Right hindlimb (tissue), 1 donor: Measurements from ENCODE around the gene DCUN1D4.
"Not testable (repeated sequence)": the region's sequence is repeated elsewhere in the genome, so short reads cannot be mapped to it uniquely, and the experiment has no call there.

Source experiments
- DNase-seq: peaks from one replicate; pipeline ENCODE4 v3.0.0-alpha.2; 2018

DCUN1D4 gene

GRCh38 chr4:51855751-51856150 lies 12.8 kb downstream of the DCUN1D4 start:
- DNase-seq, result no peak

- DNase-seq, result no peak
Observed at GRCh38 chr4:51858605-51859202, 15.8 kb downstream of the DCUN1D4 start.

DNA sequence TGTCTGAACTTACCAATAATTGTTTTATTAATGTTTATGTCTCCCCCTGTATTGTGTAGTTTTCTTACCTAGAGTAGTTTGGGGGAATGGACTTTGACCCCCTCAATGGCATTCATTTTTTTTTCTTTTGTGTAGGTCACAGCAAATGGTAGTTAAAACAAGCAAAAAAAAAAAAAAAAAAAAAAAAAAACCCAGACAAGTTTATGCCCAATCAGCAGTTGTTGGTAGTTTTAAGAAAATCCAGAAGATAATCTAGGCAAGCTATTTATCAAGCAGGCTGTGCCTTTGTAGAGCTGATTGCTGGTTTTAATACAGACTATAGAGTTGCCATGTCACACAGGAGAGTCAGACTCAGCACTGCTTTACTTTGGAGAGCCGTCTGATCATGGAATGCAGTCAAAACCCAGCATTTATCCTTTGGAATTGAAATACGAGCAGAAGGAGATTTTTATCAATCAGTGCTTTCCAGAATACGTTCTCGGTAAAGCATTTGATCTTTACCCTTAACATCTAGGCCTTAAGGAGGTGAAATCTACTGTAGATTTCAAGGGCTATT lies 16.6 kb downstream of the DCUN1D4 start:
- no peak for DNase-seq

- DNase-seq, result no peak
Observed at GRCh38 chr4:51862199-51862598, 19.2 kb downstream of the DCUN1D4 start.

DNA sequence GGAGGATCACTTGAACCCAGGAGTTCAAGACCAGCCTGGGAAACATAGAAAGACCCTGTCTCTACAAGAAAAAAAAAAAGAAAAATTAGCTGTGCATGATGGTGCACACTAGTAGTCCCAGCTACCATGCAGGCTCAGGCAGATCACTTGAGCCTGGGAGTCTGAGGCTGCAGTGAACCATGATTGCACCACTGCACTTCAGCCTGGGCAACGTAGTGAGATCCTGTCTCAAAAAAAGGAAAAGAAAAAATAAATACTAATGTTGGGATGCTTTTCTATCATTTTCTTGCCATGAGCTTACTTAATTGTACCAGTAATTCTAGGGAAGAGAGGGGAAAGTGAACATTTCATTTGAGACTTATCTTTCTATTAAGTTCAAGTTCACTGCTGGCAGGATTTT lies 19.8 kb downstream of the DCUN1D4 start:
- no peak for DNase-seq

- no peak for DNase-seq
Observed at GRCh38 chr4:51865717-51866116, 22.8 kb downstream of the DCUN1D4 start.

GRCh38 chr4:51866835-51867234 lies 23.9 kb downstream of the DCUN1D4 start:
- no peak for DNase-seq

GRCh38 chr4:51867689-51868448 lies 24.9 kb downstream of the DCUN1D4 start:
- DNase-seq, result no peak

- no peak for DNase-seq
Observed at GRCh38 chr4:51868449-51868847, 25.5 kb downstream of the DCUN1D4 start.

DNA sequence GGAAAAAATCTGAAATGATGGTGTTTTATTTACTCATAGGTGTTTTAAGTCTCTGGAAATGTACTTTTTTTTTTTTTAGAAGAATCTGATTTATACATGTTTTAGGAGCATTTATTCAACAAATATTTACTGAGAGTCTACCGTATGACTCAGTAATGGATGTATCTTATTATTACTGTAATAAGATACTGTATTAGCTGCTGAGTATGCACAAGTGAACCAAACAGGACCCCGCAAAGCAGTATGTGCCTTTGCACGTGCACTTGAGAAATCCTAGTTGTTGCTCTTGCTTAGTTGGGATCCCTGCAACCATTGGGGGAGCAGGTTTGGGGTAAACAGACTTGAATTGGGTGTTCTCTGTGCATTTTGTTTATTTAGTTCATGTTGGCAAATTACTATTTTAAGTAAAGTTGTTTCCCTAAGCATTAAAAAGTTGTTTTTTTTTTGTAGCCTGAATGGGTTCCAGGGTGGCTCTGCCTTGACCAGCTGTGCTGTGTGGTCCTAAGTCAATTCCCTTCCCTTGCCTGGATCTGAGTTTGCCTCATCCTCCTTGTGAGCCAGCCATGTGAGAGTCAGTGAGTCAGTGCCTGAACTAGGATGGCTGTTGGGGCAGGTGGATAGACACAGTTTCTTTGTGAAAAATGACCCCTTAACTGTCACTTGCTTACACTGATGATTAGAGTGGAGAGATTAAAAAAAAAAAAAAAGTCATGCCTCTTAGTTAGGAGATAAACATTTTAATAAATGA lies 27.7 kb downstream of the DCUN1D4 start:
- DNase-seq, result no peak

DNA sequence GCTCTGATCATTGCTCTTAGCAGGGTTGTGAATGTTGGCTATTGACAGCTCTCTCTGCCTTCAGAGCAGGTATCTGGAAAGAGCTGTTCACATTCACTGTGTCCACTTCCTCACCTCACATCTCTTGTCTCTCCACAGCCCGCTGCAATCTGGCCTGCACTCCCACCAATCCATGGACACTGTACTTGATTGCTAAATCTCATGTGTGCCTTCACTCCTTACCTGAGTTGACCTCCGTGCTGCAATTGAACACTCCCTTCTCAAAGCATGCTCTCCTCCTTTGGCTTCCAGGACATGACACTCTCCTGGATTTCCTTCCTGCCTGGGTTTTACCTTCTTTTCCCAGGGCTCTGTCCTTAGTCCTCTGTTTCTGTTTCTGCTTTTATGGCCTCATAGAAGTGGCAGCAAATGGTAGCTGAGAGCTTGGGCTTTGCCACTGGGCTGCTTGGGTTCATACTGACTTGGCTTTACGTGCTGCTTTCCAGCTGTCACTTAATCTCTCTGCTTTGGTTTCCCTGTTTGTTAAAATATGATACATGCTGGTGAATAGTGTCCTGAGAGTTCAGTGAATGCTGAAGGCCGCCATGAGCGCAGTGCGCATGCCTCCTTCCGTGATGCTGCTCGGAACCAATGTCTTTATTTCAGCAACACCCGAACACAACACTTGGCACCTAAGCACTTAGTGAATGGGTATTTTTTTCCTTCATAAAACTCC lies 29.5 kb downstream of the DCUN1D4 start:
- no peak for DNase-seq

DNA sequence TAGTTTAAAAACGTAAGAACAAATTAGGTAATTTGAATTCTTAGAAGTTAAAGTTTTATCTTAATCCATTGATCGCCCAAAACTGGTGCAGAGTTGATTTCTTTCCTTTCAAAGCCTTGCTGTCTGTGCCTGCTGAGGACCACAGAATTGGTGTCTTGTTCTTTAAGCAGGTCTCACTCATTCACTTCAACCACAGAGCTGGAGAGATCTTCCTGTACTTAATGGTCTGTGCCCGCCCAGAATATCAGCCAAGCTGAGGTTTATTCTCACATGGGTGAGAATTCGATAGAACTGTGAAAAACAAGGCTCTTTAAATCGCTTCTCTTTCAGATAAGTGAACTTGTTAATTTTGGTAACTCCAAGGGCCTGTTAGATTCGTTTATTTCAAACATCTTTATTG lies 31.6 kb downstream of the DCUN1D4 start:
- DNase-seq, result no peak

GRCh38 chr4:51878431-51878830 lies 35.5 kb downstream of the DCUN1D4 start:
- no peak for DNase-seq

- DNase-seq, result no peak
Observed at GRCh38 chr4:51880016-51880915, 37.3 kb downstream of the DCUN1D4 start.

GRCh38 chr4:51884055-51884454 lies 41.1 kb downstream of the DCUN1D4 start:
- DNase-seq, result no peak

DNA sequence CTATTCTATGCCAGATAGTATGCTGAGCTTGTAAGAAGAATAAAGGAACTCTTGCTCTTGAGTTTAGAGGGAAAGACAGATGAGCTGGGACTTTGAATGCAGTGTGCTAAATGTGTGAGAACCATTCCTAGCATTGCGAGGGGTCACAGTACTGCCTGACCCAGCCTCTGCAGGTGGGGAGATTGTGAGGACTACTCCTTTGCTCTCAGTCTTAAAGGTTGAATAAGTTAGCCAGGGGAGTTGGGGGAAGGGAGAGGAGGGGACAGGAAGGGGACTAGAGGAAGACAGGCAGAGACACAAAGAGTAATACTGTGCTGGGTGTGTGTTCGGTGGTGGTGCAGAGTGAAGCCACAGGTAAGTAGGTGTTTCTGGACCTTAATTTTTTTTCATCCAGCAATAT lies 41.7 kb downstream of the DCUN1D4 start:
- DNase-seq, result no peak

- DNase-seq, result no peak
Observed at GRCh38 chr4:51885363-51885762, 42.4 kb downstream of the DCUN1D4 start.

DNA sequence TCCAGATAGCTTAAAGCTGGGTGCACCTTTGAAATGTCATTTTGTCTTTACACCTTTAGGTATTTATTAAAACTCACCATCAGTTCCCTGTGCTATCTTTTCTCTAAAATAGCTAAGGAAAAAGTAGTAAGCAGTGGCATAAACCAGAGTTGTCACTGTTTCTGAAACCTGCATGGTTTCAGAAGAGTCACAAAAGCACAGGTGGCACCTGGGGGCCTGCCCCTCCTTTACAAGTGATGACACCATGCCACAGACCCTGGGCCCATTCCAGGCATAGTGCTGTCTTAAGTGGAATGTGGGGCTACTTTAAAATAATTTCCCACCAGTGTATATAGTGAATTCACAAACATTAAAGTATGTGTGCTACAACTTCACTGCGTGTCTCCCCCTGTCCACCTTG lies 47.8 kb downstream of the DCUN1D4 start:
- DNase-seq, result no peak

GRCh38 chr4:51893402-51893801 lies 50.4 kb downstream of the DCUN1D4 start:
- DNase-seq, result not testable (repeated sequence)

- DNase-seq, result no peak
Observed at GRCh38 chr4:51894059-51894645, 51.2 kb downstream of the DCUN1D4 start.

GRCh38 chr4:51895158-51895557 lies 52.2 kb downstream of the DCUN1D4 start:
- DNase-seq, result no peak
